ENCODE results near the gene PPM1H. TPM values are rescaled to one million over a fixed set of nuclear protein-coding genes. Genes with fewer than 3 reads are reported as not detected.

PPM1H gene
- total and polyA plus RNA-seq, 2 of the 8 experiments (the other 6 are each of a cell fraction or from before 2014, with no cell fraction given), result 16.4 to 36.1 TPM

- Histone ChIP-seq H3K18ac (ENCODE audit: extremely low read depth, low read length) (no peak overlapping the region), H3K23ac (ENCODE audit: insufficient read length) (no peak overlapping the region), H2AK5ac (ENCODE audit: low read depth, low read length) (no peak overlapping the region), H4K91ac (replicated peaks; ENCODE audit: insufficient read length, low read length) (no peak overlapping the region), H3K4me2 (ENCODE audit: insufficient read depth in 1 of 2, low read depth in 2 of 2, low read length in 2 of 2) (no peak overlapping the region), H3K4me1 (replicated peaks in 1 of 4; ENCODE audit: control insufficient read depth in 3 of 4, insufficient read depth in 4 of 4, low read length in 3 of 4) (peaks cover 0 to 3% (median 1%) of the 10 kb centered on the region in 4 experiments; a peak in 4 of 7 replicates), H3K9me3 (ENCODE audit: insufficient read depth in 2 of 2, low read depth in 1 of 2, low read length in 1 of 2) (no peaks in the 10 kb centered on the region), H3K4me3 (ENCODE audit: extremely low read depth in 1 of 4, insufficient read depth in 2 of 4, low read depth in 3 of 4, low read length in 4 of 4) (no peak overlapping the region), H4K5ac (ENCODE audit: insufficient read length, low read depth, low read length) (no peak overlapping the region), H2BK12ac (ENCODE audit: low read depth, low read length) (no peak overlapping the region), H3K79me2 (ENCODE audit: control insufficient read depth in 1 of 2, insufficient read depth in 2 of 2, low read length in 2 of 2) (no peaks in the 10 kb centered on the region), H4K20me1 (replicated peaks in 1 of 2; ENCODE audit: control insufficient read depth in 1 of 2, insufficient read depth in 2 of 2, low read length in 2 of 2) (no peaks in the 10 kb centered on the region), H3K4ac (replicated peaks; ENCODE audit: insufficient read length, low read depth, low read length) (no peak overlapping the region), H3K14ac (ENCODE audit: insufficient read length) (no peak overlapping the region), H3K56ac (replicated peaks; ENCODE audit: insufficient read length, low read depth, low read length) (no peak overlapping the region), H2BK20ac (ENCODE audit: low read length) (no peak overlapping the region), H2BK120ac (replicated peaks; ENCODE audit: low read depth, low read length) (no peak overlapping the region), H3K79me1 (ENCODE audit: low read depth, low read length) (no peaks in the 10 kb centered on the region), H3K9ac (replicated peaks in 1 of 4; ENCODE audit: extremely low read depth in 1 of 4, low read depth in 3 of 4, low read length in 3 of 4) (no peak overlapping the region), H2BK15ac (ENCODE audit: low read length) (no peak overlapping the region), H2BK5ac (ENCODE audit: low read depth, low read length) (no peak overlapping the region), H3K27me3 (replicated peaks in 1 of 4; ENCODE audit: control insufficient read depth in 3 of 4, extremely low read depth in 1 of 4, insufficient read depth in 3 of 4, low read length in 3 of 4) (no peaks in the 10 kb centered on the region), H3K36me3 (ENCODE audit: control insufficient read depth in 2 of 4, insufficient read depth in 4 of 4, low read length in 3 of 4) (no peaks in the 10 kb centered on the region), H2AFZ (ENCODE audit: low read length) (no peak overlapping the region), H3K23me2 (ENCODE audit: low read depth, low read length) (no peaks in the 10 kb centered on the region), H4K8ac (ENCODE audit: extremely low read depth, insufficient read depth, low read length) (no peak overlapping the region; the same call in 1 of the 2 replicates), H3K27ac (ENCODE audit: low read depth, low read length) (no peak overlapping the region)
- DNase-seq (ENCODE audit: low read depth in 1 of 2, low spot score in 2 of 2), result no peak
- no peak for FAIRE-seq
- ChIA-PET CTCF (ENCODE audit: partially characterized antibody) (interaction anchor here (0.6 to 1.3 kb wide), 2 partner anchors 25 to 968 kb away, joined by 3 read pairs; no protein-coding TSS in a partner anchor), POLR2A (ENCODE audit: partially characterized antibody) (interaction anchor here (2.7 kb wide), 1 partner anchor 14 kb away, joined by 9 read pairs; no protein-coding TSS in a partner anchor)
- WGBS, 2 experiments (ENCODE audit: extremely low coverage in 1 of 2, insufficient coverage in 1 of 2, insufficient read length in 1 of 2, insufficient replicate concordance in 2 of 2, low coverage in 1 of 2, low lambda C conversion rate in 2 of 2, missing lambda C conversion rate in 1 of 2), result 92% methylated on average over 2 of the region's 2 CpGs; no CpG with 5 or more reads in 1 of the 2 experiments
- TF ChIP-seq JUN (IDR thresholded peaks at IDR 0.05; ENCODE audit: low read depth, low read length) (no peak), POU5F1 (IDR thresholded peaks at IDR 0.05; ENCODE audit: low read depth, low read length) (no peak), RXRA (IDR thresholded peaks at IDR 0.05; ENCODE audit: insufficient read depth, low read depth, low read length) (no peak), SIRT6 (IDR thresholded peaks at IDR 0.05; ENCODE audit: low read length) (no peak)
Measured at GRCh38 chr12:62709311-62709710, 225.6 kb downstream of the PPM1H start.
